ENCODE data around the gene GIMAP7. TPM values are rescaled to one million over a fixed set of nuclear protein-coding genes. Genes with fewer than 3 reads are reported as not detected.

The GIMAP7 gene
- total RNA-seq, result 4.2 TPM

DNA sequence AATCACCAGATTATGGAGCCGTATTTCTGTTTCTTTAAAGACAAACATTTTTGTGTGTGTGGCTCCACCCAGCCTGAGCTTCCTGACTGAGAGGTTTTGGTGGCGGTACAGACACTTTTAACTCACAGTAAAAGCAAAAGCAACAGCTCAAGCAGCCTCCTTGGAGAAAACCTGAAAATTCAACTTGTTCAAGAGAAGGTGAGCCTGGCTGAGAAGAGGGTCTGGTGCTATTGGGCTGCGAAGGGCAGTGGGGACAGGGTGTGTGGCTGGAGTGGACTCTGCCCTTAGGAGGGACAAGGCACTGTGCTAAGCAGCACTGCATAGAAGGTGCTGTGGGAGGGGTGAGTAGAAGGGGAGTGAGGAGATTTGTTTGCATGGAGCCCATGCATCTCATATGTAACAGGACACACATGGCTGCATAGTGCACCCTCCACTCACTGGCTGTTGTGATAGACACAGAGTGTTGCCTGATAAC is at the start of gene GIMAP7:
Gene GIMAP7 (plus strand): TSS at position 125 of the 475 bp plus-strand sequence. CDS start 5,103 bp downstream, outside the sequence.
- Histone ChIP-seq H3K4me1 (ENCODE audit: control insufficient read depth in 3 of 3, insufficient read depth in 3 of 3, low read length in 3 of 3) (no peaks in the 10 kb centered on the region), H3K9me3 (ENCODE audit: control insufficient read depth in 3 of 3, low read length in 3 of 3) (no peaks in the 10 kb centered on the region), H3K27ac (ENCODE audit: low read depth, low read length) (peak within 1 kb of the TSS; percentile 75), H3K4me3 (ENCODE audit: low read length in 3 of 3) (peak within 1 kb of the TSS; percentile 66 to 76 (median 72)), H3K27me3 (ENCODE audit: control insufficient read depth in 3 of 3, insufficient read depth in 3 of 3, low read length in 3 of 3) (no peaks in the 10 kb centered on the region), H3K9ac (ENCODE audit: low read depth in 1 of 3, low read length in 3 of 3) (peak within 1 kb of the TSS; percentile 50 to 77 (median 75)), H3K36me3 (ENCODE audit: control insufficient read depth in 3 of 3, insufficient read depth in 3 of 3, low read length in 3 of 3) (no peaks in the 10 kb centered on the region)

DNA sequence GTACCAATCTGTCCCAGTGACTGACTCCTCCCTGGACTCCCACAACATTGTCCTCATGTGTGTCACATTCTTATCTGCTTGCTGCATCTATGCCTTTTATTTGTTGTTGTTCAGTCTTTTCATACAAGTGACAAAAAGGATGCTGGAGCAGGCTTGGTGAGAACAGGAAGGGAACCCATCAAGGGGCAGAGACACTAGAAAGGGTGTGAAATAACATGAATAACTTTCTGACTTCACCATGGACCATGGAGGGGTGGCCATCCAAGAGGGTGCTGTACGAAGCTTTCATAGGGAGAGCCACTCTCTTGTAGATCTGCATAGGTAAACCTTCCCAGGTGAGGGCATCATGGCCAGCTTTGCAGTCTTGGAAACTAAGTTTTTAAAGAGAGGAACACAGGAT is 49.7 kb upstream of the GIMAP7 start:
- peaks cover 0 to 5% (median 2%) of the 10 kb centered on the region in 3 donors for H3K4me1 ChIP-seq (ENCODE audit: control insufficient read depth in 3 of 3, insufficient read depth in 3 of 3, low read length in 3 of 3)
- H3K36me3 ChIP-seq (ENCODE audit: control insufficient read depth in 3 of 3, insufficient read depth in 3 of 3, low read length in 3 of 3), result peaks cover 0 to 3% (median 2%) of the 10 kb centered on the region in 3 donors
- H3K9me3 ChIP-seq (ENCODE audit: control insufficient read depth in 3 of 3, low read length in 3 of 3), result peaks cover 0 to 9% (median 3%) of the 10 kb centered on the region in 3 donors
- no peaks in the 10 kb centered on the region for H3K27me3 ChIP-seq (ENCODE audit: control insufficient read depth in 3 of 3, insufficient read depth in 3 of 3, low read length in 3 of 3)
- H3K9ac ChIP-seq (ENCODE audit: low read depth in 1 of 3, low read length in 3 of 3), result no peak overlapping the region
- H3K4me3 ChIP-seq (ENCODE audit: low read length in 3 of 3), result no peak overlapping the region
- no peak overlapping the region for H3K27ac ChIP-seq (ENCODE audit: low read depth, low read length)

GRCh38 chr7:150465414-150465813 is 49.3 kb upstream of the GIMAP7 start:
- Histone ChIP-seq H3K4me1 (ENCODE audit: control insufficient read depth in 3 of 3, insufficient read depth in 3 of 3, low read length in 3 of 3) (peaks cover 0 to 5% (median 2%) of the 10 kb centered on the region in 3 donors), H3K27me3 (ENCODE audit: control insufficient read depth in 3 of 3, insufficient read depth in 3 of 3, low read length in 3 of 3) (no peaks in the 10 kb centered on the region), H3K27ac (ENCODE audit: low read depth, low read length) (no peak overlapping the region), H3K9me3 (ENCODE audit: control insufficient read depth in 3 of 3, low read length in 3 of 3) (peaks cover 0 to 7% (median 2%) of the 10 kb centered on the region in 3 donors), H3K36me3 (ENCODE audit: control insufficient read depth in 3 of 3, insufficient read depth in 3 of 3, low read length in 3 of 3) (peaks cover 0 to 3% (median 2%) of the 10 kb centered on the region in 3 donors), H3K4me3 (ENCODE audit: low read length in 3 of 3) (no peak overlapping the region), H3K9ac (ENCODE audit: low read depth in 1 of 3, low read length in 3 of 3) (no peak overlapping the region)

DNA sequence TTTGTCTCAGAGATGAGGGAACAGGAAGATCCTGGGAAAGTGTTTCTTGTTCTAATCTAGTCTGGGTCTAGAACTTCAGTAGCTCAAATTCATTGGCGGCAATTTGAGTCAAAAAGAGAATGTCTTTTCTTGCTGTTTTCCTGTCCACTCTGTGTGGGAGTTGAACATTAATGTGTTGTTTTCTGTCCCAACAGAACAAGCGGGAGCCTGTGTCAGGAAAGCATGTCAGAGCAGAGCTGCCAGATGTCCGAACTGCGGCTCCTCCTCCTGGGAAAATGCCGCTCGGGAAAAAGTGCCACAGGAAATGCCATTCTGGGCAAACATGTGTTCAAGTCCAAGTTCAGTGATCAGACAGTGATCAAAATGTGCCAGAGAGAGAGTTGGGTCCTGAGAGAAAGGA is 48.2 kb upstream of the GIMAP7 start:
- H3K9ac ChIP-seq (ENCODE audit: low read depth in 1 of 3, low read length in 3 of 3), result no peak overlapping the region
- no peaks in the 10 kb centered on the region for H3K27me3 ChIP-seq (ENCODE audit: control insufficient read depth in 3 of 3, insufficient read depth in 3 of 3, low read length in 3 of 3)
- H3K4me1 ChIP-seq (ENCODE audit: control insufficient read depth in 3 of 3, insufficient read depth in 3 of 3, low read length in 3 of 3), result peaks cover 0 to 5% (median 2%) of the 10 kb centered on the region in 3 donors
- H3K36me3 ChIP-seq (ENCODE audit: control insufficient read depth in 3 of 3, insufficient read depth in 3 of 3, low read length in 3 of 3), result peaks cover 0 to 3% (median 2%) of the 10 kb centered on the region in 3 donors
- H3K9me3 ChIP-seq (ENCODE audit: control insufficient read depth in 3 of 3, low read length in 3 of 3), result peaks cover 0 to 2% (median 2%) of the 10 kb centered on the region in 3 donors
- H3K4me3 ChIP-seq (ENCODE audit: low read length in 3 of 3), result peak overlapping the region in 2 of 3 donors; percentile 11 to 55
- peak overlapping the region; percentile 23 for H3K27ac ChIP-seq (ENCODE audit: low read depth, low read length)

GRCh38 chr7:150468241-150468640 is 46.4 kb upstream of the GIMAP7 start:
- peak overlapping the region; percentile 52 for H3K27ac ChIP-seq (ENCODE audit: low read depth, low read length)
- peaks cover 0 to 5% (median 4%) of the 10 kb centered on the region in 3 donors for H3K4me1 ChIP-seq (ENCODE audit: control insufficient read depth in 3 of 3, insufficient read depth in 3 of 3, low read length in 3 of 3)
- H3K9ac ChIP-seq (ENCODE audit: low read depth in 1 of 3, low read length in 3 of 3), result peak overlapping the region in 1 of 3 donors; percentile 26
- peaks cover 0 to 3% (median 2%) of the 10 kb centered on the region in 3 donors for H3K36me3 ChIP-seq (ENCODE audit: control insufficient read depth in 3 of 3, insufficient read depth in 3 of 3, low read length in 3 of 3)
- H3K27me3 ChIP-seq (ENCODE audit: control insufficient read depth in 3 of 3, insufficient read depth in 3 of 3, low read length in 3 of 3), result no peaks in the 10 kb centered on the region
- H3K9me3 ChIP-seq (ENCODE audit: control insufficient read depth in 3 of 3, low read length in 3 of 3), result peaks cover 0 to 2% (median 0%) of the 10 kb centered on the region in 3 donors
- H3K4me3 ChIP-seq (ENCODE audit: low read length in 3 of 3), result peak overlapping the region in 2 of 3 donors; percentile 18 to 20

DNA sequence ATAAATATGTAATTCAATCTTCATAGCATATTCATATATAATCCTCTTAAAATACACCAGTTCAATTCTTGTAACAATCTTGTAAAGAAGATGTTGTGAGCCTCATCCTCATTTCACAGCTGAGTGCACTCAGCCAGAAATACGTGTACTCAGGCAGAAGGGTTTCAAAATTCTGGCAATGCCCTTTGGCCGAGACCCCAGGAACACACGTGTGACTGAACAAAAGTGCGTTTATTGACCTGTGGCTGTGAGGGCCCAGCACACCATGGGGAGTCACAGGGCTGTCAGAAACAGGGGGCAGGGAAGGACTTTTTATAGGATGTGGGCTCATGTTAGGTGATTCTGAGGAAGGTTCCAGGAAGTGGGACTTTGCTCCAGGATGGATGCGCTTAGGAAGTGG is 42.8 kb upstream of the GIMAP7 start:
- Histone ChIP-seq H3K27me3 (ENCODE audit: control insufficient read depth in 3 of 3, insufficient read depth in 3 of 3, low read length in 3 of 3) (no peaks in the 10 kb centered on the region), H3K27ac (ENCODE audit: low read depth, low read length) (no peak overlapping the region), H3K9me3 (ENCODE audit: control insufficient read depth in 3 of 3, low read length in 3 of 3) (no peaks in the 10 kb centered on the region), H3K9ac (ENCODE audit: low read depth in 1 of 3, low read length in 3 of 3) (no peak overlapping the region), H3K4me3 (ENCODE audit: low read length in 3 of 3) (no peak overlapping the region), H3K4me1 (ENCODE audit: control insufficient read depth in 3 of 3, insufficient read depth in 3 of 3, low read length in 3 of 3) (peaks cover 0 to 7% (median 0%) of the 10 kb centered on the region in 3 donors), H3K36me3 (ENCODE audit: control insufficient read depth in 3 of 3, insufficient read depth in 3 of 3, low read length in 3 of 3) (peaks cover 0 to 3% (median 0%) of the 10 kb centered on the region in 3 donors)

DNA sequence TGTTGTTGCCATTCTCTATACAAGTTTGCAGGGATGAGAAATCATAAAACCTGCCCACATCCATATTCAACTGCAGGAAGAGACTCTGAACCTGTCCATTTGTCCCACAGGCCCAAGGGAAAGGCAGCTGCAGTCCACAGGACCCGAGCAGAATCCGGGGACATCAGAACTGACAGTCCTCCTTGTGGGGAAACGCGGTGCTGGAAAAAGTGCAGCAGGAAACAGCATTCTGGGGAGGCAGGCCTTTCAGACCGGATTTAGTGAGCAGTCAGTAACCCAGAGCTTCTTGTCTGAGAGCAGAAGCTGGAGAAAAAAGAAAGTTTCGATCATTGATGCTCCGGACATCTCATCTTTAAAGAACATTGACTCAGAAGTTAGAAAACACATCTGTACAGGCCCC is 40.8 kb upstream of the GIMAP7 start:
- Histone ChIP-seq H3K9ac (ENCODE audit: low read depth in 1 of 3, low read length in 3 of 3) (no peak overlapping the region), H3K27me3 (ENCODE audit: control insufficient read depth in 3 of 3, insufficient read depth in 3 of 3, low read length in 3 of 3) (peaks cover 0 to 3% (median 0%) of the 10 kb centered on the region in 3 donors), H3K4me1 (ENCODE audit: control insufficient read depth in 3 of 3, insufficient read depth in 3 of 3, low read length in 3 of 3) (peaks cover 0 to 8% (median 5%) of the 10 kb centered on the region in 3 donors), H3K27ac (ENCODE audit: low read depth, low read length) (no peak overlapping the region), H3K36me3 (ENCODE audit: control insufficient read depth in 3 of 3, insufficient read depth in 3 of 3, low read length in 3 of 3) (no peaks in the 10 kb centered on the region), H3K4me3 (ENCODE audit: low read length in 3 of 3) (no peak overlapping the region), H3K9me3 (ENCODE audit: control insufficient read depth in 3 of 3, low read length in 3 of 3) (no peaks in the 10 kb centered on the region)

DNA sequence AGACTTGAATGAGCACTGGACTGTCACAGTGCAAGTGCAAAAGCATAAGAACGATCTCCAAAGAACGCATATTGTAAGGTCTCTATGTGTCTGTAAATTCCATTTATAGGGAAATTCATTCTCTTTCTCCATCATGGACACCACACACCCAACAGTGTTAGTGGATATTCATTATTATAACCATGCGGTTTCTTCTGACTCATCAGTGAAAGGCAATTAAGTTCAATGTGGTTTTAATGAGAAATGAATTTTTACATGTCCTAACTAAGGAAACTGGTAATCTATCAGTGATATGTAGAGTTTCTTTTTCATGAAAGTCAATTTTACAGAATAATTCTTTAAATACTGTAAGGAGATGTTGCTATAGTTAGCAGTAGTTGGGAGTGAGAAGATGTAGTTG is 38.4 kb upstream of the GIMAP7 start:
- H3K27me3 ChIP-seq (ENCODE audit: control insufficient read depth in 3 of 3, insufficient read depth in 3 of 3, low read length in 3 of 3), result peaks cover 0 to 3% (median 0%) of the 10 kb centered on the region in 3 donors
- H3K4me1 ChIP-seq (ENCODE audit: control insufficient read depth in 3 of 3, insufficient read depth in 3 of 3, low read length in 3 of 3), result peaks cover under 1 to 8% (median 6%) of the 10 kb centered on the region in 3 donors
- no peaks in the 10 kb centered on the region for H3K9me3 ChIP-seq (ENCODE audit: control insufficient read depth in 3 of 3, low read length in 3 of 3)
- H3K36me3 ChIP-seq (ENCODE audit: control insufficient read depth in 3 of 3, insufficient read depth in 3 of 3, low read length in 3 of 3), result no peaks in the 10 kb centered on the region
- H3K4me3 ChIP-seq (ENCODE audit: low read length in 3 of 3), result no peak overlapping the region
- H3K27ac ChIP-seq (ENCODE audit: low read depth, low read length), result no peak overlapping the region
- H3K9ac ChIP-seq (ENCODE audit: low read depth in 1 of 3, low read length in 3 of 3), result no peak overlapping the region

GRCh38 chr7:150476819-150477631 is 37.6 kb upstream of the GIMAP7 start:
- Histone ChIP-seq H3K27ac (ENCODE audit: low read depth, low read length) (no peak overlapping the region), H3K9me3 (ENCODE audit: control insufficient read depth in 3 of 3, low read length in 3 of 3) (no peaks in the 10 kb centered on the region), H3K4me1 (ENCODE audit: control insufficient read depth in 3 of 3, insufficient read depth in 3 of 3, low read length in 3 of 3) (peaks cover 3 to 13% (median 9%) of the 10 kb centered on the region in 3 donors), H3K27me3 (ENCODE audit: control insufficient read depth in 3 of 3, insufficient read depth in 3 of 3, low read length in 3 of 3) (peaks cover 0 to 3% (median 0%) of the 10 kb centered on the region in 3 donors), H3K4me3 (ENCODE audit: low read length in 3 of 3) (no peak overlapping the region), H3K36me3 (ENCODE audit: control insufficient read depth in 3 of 3, insufficient read depth in 3 of 3, low read length in 3 of 3) (no peaks in the 10 kb centered on the region), H3K9ac (ENCODE audit: low read depth in 1 of 3, low read length in 3 of 3) (no peak overlapping the region)

Measured in skeletal muscle tissue (tissue), 4 donors.